ENCODE results near the gene LRRN4CL.
"Not testable (repeated sequence)": the region's sequence is repeated elsewhere in the genome, so short reads cannot be mapped to it uniquely, and the experiment has no call there.

Gene LRRN4CL

DNA sequence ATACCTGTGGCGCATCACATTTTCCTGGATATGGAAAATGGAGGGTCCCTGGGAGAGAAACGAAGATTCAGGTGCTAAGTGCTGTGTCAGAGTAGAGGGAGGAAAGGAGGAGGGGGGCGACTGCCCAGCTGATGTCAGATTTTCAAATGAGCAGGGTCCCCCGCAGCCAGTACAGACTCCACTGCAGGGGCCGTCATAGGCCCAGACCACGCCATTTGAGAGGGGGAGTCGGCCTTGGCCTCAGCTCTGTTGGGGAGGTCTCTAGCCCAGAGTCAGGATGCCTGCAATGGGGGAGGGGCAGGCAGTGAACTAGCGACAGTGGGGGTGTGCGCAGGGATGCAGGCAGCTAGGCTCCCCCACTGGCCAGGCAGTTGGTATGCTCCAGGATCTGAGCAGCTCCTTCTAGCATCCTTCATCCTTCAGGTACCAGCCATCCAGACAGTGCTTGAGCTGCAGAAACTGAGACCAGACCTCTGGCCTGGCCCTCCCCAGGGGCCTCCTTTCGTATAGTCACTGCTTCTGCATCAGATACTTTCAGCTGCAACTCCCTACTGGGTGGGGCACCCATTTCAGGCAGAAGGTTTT, 18.0 kb upstream of the LRRN4CL start, which contains the start of the genes BSCL2 and GNG3:
BSCL2 (minus strand) TSS at position 148 of the 585 bp plus-strand sequence. CDS start 229 bp downstream, outside the sequence.
GNG3 (plus strand) TSS at position 400 of the 585 bp plus-strand sequence. CDS start 620 bp downstream, outside the sequence.
- Histone ChIP-seq H3K4me3 (ENCODE audit: low read depth, low read length) (peak within 1 kb of the TSS; percentile 74), H3K27me3 (no peaks in the 10 kb centered on the region), H3K9me3 (no peaks in the 10 kb centered on the region), H3K36me3 (peaks cover 18% of the 10 kb centered on the region), H3K4me1 (peaks cover 8% of the 10 kb centered on the region)
- TF ChIP-seq, protein P1, sequence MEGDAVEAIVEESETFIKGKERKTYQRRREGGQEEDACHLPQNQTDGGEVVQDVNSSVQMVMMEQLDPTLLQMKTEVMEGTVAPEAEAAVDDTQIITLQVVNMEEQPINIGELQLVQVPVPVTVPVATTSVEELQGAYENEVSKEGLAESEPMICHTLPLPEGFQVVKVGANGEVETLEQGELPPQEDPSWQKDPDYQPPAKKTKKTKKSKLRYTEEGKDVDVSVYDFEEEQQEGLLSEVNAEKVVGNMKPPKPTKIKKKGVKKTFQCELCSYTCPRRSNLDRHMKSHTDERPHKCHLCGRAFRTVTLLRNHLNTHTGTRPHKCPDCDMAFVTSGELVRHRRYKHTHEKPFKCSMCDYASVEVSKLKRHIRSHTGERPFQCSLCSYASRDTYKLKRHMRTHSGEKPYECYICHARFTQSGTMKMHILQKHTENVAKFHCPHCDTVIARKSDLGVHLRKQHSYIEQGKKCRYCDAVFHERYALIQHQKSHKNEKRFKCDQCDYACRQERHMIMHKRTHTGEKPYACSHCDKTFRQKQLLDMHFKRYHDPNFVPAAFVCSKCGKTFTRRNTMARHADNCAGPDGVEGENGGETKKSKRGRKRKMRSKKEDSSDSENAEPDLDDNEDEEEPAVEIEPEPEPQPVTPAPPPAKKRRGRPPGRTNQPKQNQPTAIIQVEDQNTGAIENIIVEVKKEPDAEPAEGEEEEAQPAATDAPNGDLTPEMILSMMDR (IDR thresholded peaks at IDR 0.05; ENCODE audit: low read depth, low read length), result no peak
- peak; percentile 88 for DNase-seq

DNA sequence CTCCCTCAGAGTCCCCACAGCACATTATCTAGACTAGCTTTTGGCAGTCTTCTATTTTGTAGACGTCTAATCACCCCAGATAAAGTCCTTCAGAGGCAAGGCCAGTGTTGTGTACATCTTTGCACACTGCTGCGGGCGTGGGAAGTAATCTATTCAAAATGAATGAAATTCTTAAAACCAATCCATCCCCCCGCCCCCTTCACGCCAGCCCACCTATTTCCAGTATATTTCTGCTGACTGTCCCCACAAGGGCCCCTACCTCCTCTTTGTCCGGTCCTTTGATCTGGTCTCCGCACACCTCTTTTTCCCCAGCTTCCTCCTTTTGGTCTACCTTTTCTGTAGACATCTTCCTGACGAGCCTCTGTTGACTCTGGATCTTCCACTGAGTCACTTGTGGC, 17.5 kb upstream of the LRRN4CL start:
- no peaks in the 10 kb centered on the region for H3K9me3 ChIP-seq
- no peaks in the 10 kb centered on the region for H3K27me3 ChIP-seq
- peak overlapping the region; percentile 74 for H3K4me3 ChIP-seq (ENCODE audit: low read depth, low read length)
- peaks cover 18% of the 10 kb centered on the region for H3K36me3 ChIP-seq
- peaks cover 8% of the 10 kb centered on the region for H3K4me1 ChIP-seq
- no peak for DNase-seq
- TF ChIP-seq, protein P1 (IDR thresholded peaks at IDR 0.05; ENCODE audit: low read depth, low read length), result no peak

DNA sequence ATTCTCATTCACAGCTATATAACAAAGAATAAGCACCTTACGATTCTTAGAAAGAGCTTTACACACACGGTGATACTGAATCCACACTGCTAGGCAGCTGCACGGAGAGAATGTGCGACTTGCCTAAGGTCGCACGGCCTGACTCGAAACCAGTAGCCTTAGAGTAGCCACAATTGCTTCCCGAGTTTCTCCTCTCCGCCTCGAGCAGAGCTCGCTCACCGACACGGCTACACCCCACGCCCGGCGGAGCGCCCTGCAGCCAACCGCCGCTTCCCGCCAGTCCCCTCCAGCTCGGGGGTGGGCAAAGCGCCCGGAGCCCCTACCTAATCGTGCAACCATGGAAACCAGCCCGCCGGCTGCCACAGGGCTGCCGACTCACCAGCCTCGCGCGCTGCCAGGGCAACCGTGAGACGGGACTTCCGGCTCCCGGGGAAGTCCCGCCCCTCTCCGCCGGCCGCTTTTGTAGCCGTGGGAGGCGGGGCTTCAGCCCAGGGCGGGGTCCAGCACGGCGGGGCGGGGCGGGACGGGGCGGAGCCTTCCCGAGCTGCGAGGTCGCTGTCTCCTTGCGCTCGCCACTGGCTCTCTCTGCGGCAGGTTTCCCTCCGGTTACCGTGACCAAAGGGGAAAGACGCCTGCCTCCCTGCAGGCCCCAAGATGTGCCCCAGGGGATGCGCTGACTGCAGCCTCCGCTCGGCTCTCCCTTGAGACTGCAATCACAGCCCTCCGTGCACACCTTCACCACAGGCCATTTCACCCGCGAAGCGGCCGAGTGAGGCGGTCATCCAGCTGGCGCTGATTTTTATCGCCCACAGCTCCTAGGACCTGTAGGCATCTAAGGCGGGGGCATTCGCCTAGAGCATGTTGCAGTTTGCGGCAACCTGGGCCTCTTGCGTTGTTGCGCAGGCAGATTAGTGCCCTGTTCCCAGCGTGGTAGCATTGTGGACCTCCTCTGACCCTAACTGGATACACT, 16.8 kb upstream of the LRRN4CL start:
- DNase-seq, result peak; percentile 93
- Histone ChIP-seq H3K4me3 (ENCODE audit: low read depth, low read length) (peak overlapping the region; percentile 74), H3K9me3 (no peaks in the 10 kb centered on the region), H3K36me3 (peaks cover 14% of the 10 kb centered on the region), H3K4me1 (peaks cover 8% of the 10 kb centered on the region), H3K27me3 (no peaks in the 10 kb centered on the region)
- TF ChIP-seq, protein P1 (IDR thresholded peaks at IDR 0.05; ENCODE audit: low read depth, low read length), result no peak

DNA sequence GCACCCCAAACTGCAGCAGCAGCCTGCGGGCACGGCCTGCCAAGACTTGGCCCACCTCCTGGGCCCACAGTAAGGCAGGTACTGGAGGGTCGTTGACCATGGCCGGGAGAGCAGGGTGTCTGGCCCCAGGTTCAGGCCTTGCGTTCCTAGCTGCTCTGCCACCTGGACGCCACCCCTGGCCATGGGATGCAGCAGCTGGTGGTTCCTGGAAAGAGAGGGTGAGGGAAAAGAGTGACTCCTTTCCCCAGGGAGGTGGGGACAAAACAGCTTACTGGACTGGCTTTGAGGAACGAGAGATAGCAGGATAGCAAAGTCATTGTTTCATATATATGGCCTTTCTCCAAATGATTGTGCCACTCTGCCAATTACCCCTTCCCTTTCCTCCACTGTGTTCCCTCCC, 16.1 kb upstream of the LRRN4CL start:
- Histone ChIP-seq H3K27me3 (no peaks in the 10 kb centered on the region), H3K9me3 (no peaks in the 10 kb centered on the region), H3K4me3 (ENCODE audit: low read depth, low read length) (peak overlapping the region; percentile 74), H3K4me1 (peaks cover 8% of the 10 kb centered on the region), H3K36me3 (peaks cover 12% of the 10 kb centered on the region)
- peak; percentile 24 for DNase-seq
- TF ChIP-seq, protein P1 (IDR thresholded peaks at IDR 0.05; ENCODE audit: low read depth, low read length), result no peak

DNA sequence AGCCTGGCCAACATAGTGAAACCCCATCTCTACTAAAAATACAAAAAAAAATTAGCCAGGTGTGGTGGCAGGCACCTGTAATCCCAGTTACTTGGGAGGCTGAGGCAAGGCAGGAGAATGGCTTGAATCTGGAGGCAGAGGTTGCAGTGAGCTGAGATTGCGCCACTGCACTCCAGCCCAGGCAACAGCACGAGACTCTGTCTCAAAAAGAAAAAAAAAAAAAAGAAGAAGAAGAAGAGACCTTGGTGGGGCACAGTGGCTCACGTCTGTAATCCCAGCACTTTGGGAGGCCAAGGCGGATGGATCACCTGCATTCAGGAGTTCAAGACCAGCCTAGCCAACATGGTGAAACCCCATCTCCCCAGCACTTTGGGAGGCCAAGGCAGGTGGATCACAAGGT, 14.6 kb upstream of the LRRN4CL start:
- H3K9me3 ChIP-seq; DNase-seq; H3K4me1 ChIP-seq; H3K27me3 ChIP-seq; H3K4me3 ChIP-seq (ENCODE audit: low read depth, low read length); H3K36me3 ChIP-seq: not testable (repeated sequence)

DNA sequence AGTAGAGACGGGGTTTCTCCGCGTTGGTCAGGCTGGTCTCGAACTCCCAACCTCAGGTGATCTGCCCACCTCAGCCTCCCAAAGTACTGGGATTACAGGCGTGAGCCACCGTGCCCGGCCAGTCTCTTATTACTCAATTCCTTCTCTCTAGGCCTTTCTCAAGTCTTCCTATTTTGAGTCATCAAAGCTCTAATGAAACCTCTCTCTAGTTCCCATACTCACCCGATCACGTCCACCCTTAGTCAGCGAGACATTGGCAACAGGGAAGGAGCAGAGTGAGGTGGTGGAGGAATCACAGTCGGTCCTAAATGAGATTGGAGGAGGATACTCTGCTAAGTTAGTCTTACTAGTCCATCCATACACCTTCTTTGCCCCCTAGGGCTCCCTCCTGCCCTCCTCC, 12.9 kb upstream of the LRRN4CL start:
- Histone ChIP-seq H3K9me3 (no peaks in the 10 kb centered on the region), H3K4me1 (no peaks in the 10 kb centered on the region; the same call in 1 of the 2 replicates), H3K27me3 (no peaks in the 10 kb centered on the region), H3K4me3 (ENCODE audit: low read depth, low read length) (no peak overlapping the region), H3K36me3 (peaks cover 3% of the 10 kb centered on the region; the same call in 1 of the 2 replicates)
- DNase-seq, result no peak
- TF ChIP-seq, protein P1 (IDR thresholded peaks at IDR 0.05; ENCODE audit: low read depth, low read length), result no peak
